Thymus (tissue), 11 donors: ENCODE measurements around the gene ARHGEF3. TPM values are rescaled to one million over a fixed set of nuclear protein-coding genes. Genes with fewer than 3 reads are reported as not detected.

Source experiments
- DNase-seq, 9 donors: peaks; one replicate each; pipeline ENCODE4 v3.0.0-alpha.2; 2013; ENCODE audit warnings: low spot score in 9 of 9, low read depth in 6 of 9, missing footprints in 1 of 9
- H3K27ac ChIP-seq, 2 donors: one replicate each; pipeline ENCODE4 v1.5.1; 2013; ENCODE audit warnings: control low read depth in 1 of 2, low read depth in 1 of 2, low read length in 1 of 2, mild to moderate bottlenecking in 1 of 2, moderate library complexity in 1 of 2
- H3K27me3 ChIP-seq, 2 donors: one replicate each; pipeline ENCODE4 v1.5.1; 2013; ENCODE audit warnings: low read length in 1 of 2; ENCODE audit not compliant: control insufficient read depth in 2 of 2, insufficient read depth in 1 of 2
- H3K36me3 ChIP-seq, 2 donors: one replicate each; pipeline ENCODE4 v1.5.1; 2013; ENCODE audit warnings: low read length in 1 of 2, mild to moderate bottlenecking in 1 of 2, moderate library complexity in 1 of 2; ENCODE audit not compliant: control insufficient read depth in 2 of 2, insufficient read depth in 2 of 2
- H3K4me1 ChIP-seq, 2 donors: one replicate each; pipeline ENCODE4 v1.5.1; 2013; ENCODE audit warnings: low read length in 2 of 2; ENCODE audit not compliant: control insufficient read depth in 2 of 2, insufficient read depth in 2 of 2
- H3K4me3 ChIP-seq, 2 donors: one replicate each; pipeline ENCODE4 v1.5.1; 2013; ENCODE audit warnings: low read length in 2 of 2, control low read depth in 1 of 2, mild to moderate bottlenecking in 1 of 2
- H3K9me3 ChIP-seq, 2 donors: one replicate each; pipeline ENCODE4 v1.5.1; 2013; ENCODE audit warnings: low read length in 1 of 2, mild to moderate bottlenecking in 1 of 2; ENCODE audit not compliant: control insufficient read depth in 2 of 2, insufficient read depth in 1 of 2
- polyA plus RNA-seq: library from polyadenylated mRNA; stranded (reverse); fragments of 200-250 nt; gene quantifications from one replicate; pipeline ENCODE4 v1.2.3, GENCODE V29; 2013
- total RNA-seq: library from RNA; stranded (reverse); fragments of 120-200 nt; gene quantifications from one replicate; pipeline ENCODE4 v1.2.4, GENCODE V29; 2013
- donor health status: healthy.

Gene ARHGEF3
- total and polyA plus RNA-seq, 2 donors: 26.7 to 31.5 TPM

- no peaks in the 10 kb centered on the region for H3K27me3 ChIP-seq
- peaks cover 4% of the 10 kb centered on the region in 2 donors for H3K4me1 ChIP-seq
- no peak for DNase-seq
- no peak overlapping the region for H3K4me3 ChIP-seq
- H3K36me3 ChIP-seq: peaks cover 3 to 9% of the 10 kb centered on the region in 2 donors
- H3K9me3 ChIP-seq: peaks cover 0 to 7% of the 10 kb centered on the region in 2 donors
- H3K27ac ChIP-seq: no peak overlapping the region
Observed at GRCh38 chr3:56680054-56680580, 121.6 kb downstream of the ARHGEF3 start.

Other genes with a start within 250 kb of the ARHGEF3 start
- gene CCDC66, start 244.8 kb downstream of the ARHGEF3 start, total RNA-seq: 42.7 TPM
- 27.9 TPM for gene CCDC66, start 244.8 kb downstream of the ARHGEF3 start, polyA plus RNA-seq
- 74.2 TPM for gene TASOR, start 118.7 kb downstream of the ARHGEF3 start, total RNA-seq
- gene TASOR, start 118.7 kb downstream of the ARHGEF3 start, polyA plus RNA-seq: 55.7 TPM